Panc1 (cell line): ENCODE data around the gene PLA2G2C. TPM values are rescaled to one million over a fixed set of nuclear protein-coding genes. Genes with fewer than 3 reads are reported as not detected.

Experiments used
- ATAC-seq: fragments of 200-7000 bp; cut with Tn5 transposase; 2 replicates; pipeline ENCODE4 v1.9.1; 2020; ENCODE audit warnings: mild to moderate bottlenecking, moderate library complexity
- BruUV-seq: library from RNA; stranded (reverse); fragments of 400-500 nt; replicated peaks from 2 replicates; lab custom pipeline; 2021; lab: Mats Ljungman, UMichigan
- CTCF ChIA-PET: fragments of 300-600 bp; sonication (Branson Sonifier 250); formaldehyde crosslinking; loops from one replicate; lab custom pipeline; 2022; ENCODE audit warnings: antibody characterized with exemption; lab: Charles Lee
- POLR2A ChIA-PET: fragments of 300-600 bp; sonication (Branson Sonifier 250); formaldehyde crosslinking; loops from one replicate; lab custom pipeline; 2022; ENCODE audit warnings: antibody characterized with exemption; lab: Charles Lee
- DNase-seq: peaks from one replicate; pipeline ENCODE4 v3.0.0-alpha.2; 2010; ENCODE audit warnings: low read depth, low spot score
- H3K27ac ChIP-seq: 2 replicates; pipeline ENCODE4 v1.5.1; 2011; ENCODE audit warnings: mild to moderate bottlenecking, low read length, inconsistent platforms
- H3K27me3 ChIP-seq: fragments of 200-500 bp; sonication (Bioruptor generic); 2 replicates; pipeline ENCODE4 v1.6.0; 2014; ENCODE audit warnings: low read length, inconsistent platforms; ENCODE audit not compliant: control insufficient read depth, insufficient read depth
- H3K36me3 ChIP-seq: fragments of 200-500 bp; sonication (Bioruptor generic); 2 replicates; pipeline ENCODE4 v1.5.1; 2014; ENCODE audit warnings: inconsistent platforms, mild to moderate bottlenecking, low read length, moderate library complexity; ENCODE audit not compliant: control insufficient read depth, insufficient read depth
- H3K4me1 ChIP-seq: 2 replicates; pipeline ENCODE4 v1.5.1; 2011; ENCODE audit warnings: inconsistent platforms, mild to moderate bottlenecking, low read length, moderate library complexity; ENCODE audit not compliant: control insufficient read depth, insufficient read depth
- H3K4me3 ChIP-seq, 2 experiments: 2 replicates each; pipeline ENCODE4 v1.5.1; 2011 to 2012; ENCODE audit warnings: low read depth in 2 of 2, low read length in 2 of 2, mild to moderate bottlenecking in 2 of 2, inconsistent platforms in 1 of 2, moderate library complexity in 1 of 2
- H3K9me3 ChIP-seq: fragments of 200-500 bp; sonication (Bioruptor generic); 2 replicates; pipeline ENCODE4 v1.5.1; 2014; ENCODE audit warnings: low read depth, mild to moderate bottlenecking, inconsistent platforms, low read length, moderate library complexity; ENCODE audit not compliant: control insufficient read depth, insufficient read depth
- POLR2AphosphoS5 ChIP-seq: IDR thresholded peaks from 2 replicates; pipeline ENCODE4 v1.6.1; 2012; ENCODE audit warnings: mild to moderate bottlenecking, low read depth, low read length, moderate library complexity
- SIN3A ChIP-seq: IDR thresholded peaks from 2 replicates; pipeline ENCODE4 v1.6.1; 2012; ENCODE audit warnings: low read depth, mild to moderate bottlenecking, low read length, moderate library complexity, borderline replicate concordance; ENCODE audit not compliant: insufficient read depth
- TCF7L2 ChIP-seq: IDR thresholded peaks from 2 replicates; pipeline ENCODE4 v1.6.1; 2011; ENCODE audit warnings: mild to moderate bottlenecking, low read depth, low read length, inconsistent platforms
- in situ Hi-C: cut with HindIII; loops from 2 replicates; pipeline ENCODE4 v1.10.0; 2016; ENCODE audit warnings: low sequenced_read_pairs, low pct_unique_long_range_greater_than_20kb
- intact Hi-C: fragments of 100-400 bp; cut with micrococcal nuclease; formaldehyde crosslinking; loops from one replicate; pipeline ENCODE4 v1.10.0; 2022; ENCODE audit not compliant: unreplicated experiment
- total RNA-seq: library from RNA; stranded (reverse); gene quantifications from one replicate; pipeline ENCODE4 v1.2.1, GENCODE V29; 2021; ENCODE audit not compliant: unreplicated experiment
- TF ChIP-seq, protein P1 (sequence below), 2 experiments: IDR thresholded peaks; 2 replicates each; pipeline ENCODE4 v1.6.1; 2011 to 2012; ENCODE audit warnings: low read depth in 2 of 2, control low read depth in 1 of 2, low read length in 1 of 2, mild to moderate bottlenecking in 1 of 2, moderate library complexity in 1 of 2; ENCODE audit not compliant: insufficient read depth in 1 of 2
- TF ChIP-seq, protein P2 (sequence below): fragments of 450-650 bp; IDR thresholded peaks from 2 replicates; pipeline ENCODE4 v1.5.1; 2017; ENCODE audit warnings: mild to moderate bottlenecking

The PLA2G2C gene
- total RNA-seq, 1 experiment from 2014 or later, result not detected

DNA sequence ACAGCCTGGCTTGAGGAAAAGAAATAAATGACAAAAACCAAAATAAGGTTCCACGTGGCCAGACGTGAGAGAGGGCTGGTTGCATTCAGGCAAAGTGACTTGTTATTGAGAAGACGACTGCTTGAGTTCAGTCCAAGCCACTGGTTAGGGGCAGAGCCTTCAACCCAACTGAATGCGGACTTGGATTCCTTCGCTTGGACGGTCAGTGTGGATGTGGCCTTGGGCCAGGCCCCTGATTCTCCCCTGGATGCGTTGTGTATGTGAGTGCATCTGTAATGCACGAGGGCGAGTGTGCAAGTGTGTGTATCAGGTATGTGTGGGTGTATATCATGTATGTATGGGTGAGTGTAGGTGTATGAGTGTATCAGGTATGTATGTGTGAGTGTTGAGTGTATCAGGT, 45.3 kb downstream of the PLA2G2C start:
- H3K36me3 ChIP-seq, result no peaks in the 10 kb centered on the region
- DNase-seq (no peak), ATAC-seq (no peak)
- ChIA-PET POLR2A (no interaction called here), CTCF (no interaction called here)
- no peaks in the 10 kb centered on the region for H3K27me3 ChIP-seq
- BruUV-seq, result no TSS peak
- no peak overlapping the region for H3K4me3 ChIP-seq
- in situ Hi-C loops, result no loop called here
- TF ChIP-seq POLR2AphosphoS5 (no peak), SIN3A (no peak), TCF7L2 (no peak)
- TF ChIP-seq, protein P1, sequence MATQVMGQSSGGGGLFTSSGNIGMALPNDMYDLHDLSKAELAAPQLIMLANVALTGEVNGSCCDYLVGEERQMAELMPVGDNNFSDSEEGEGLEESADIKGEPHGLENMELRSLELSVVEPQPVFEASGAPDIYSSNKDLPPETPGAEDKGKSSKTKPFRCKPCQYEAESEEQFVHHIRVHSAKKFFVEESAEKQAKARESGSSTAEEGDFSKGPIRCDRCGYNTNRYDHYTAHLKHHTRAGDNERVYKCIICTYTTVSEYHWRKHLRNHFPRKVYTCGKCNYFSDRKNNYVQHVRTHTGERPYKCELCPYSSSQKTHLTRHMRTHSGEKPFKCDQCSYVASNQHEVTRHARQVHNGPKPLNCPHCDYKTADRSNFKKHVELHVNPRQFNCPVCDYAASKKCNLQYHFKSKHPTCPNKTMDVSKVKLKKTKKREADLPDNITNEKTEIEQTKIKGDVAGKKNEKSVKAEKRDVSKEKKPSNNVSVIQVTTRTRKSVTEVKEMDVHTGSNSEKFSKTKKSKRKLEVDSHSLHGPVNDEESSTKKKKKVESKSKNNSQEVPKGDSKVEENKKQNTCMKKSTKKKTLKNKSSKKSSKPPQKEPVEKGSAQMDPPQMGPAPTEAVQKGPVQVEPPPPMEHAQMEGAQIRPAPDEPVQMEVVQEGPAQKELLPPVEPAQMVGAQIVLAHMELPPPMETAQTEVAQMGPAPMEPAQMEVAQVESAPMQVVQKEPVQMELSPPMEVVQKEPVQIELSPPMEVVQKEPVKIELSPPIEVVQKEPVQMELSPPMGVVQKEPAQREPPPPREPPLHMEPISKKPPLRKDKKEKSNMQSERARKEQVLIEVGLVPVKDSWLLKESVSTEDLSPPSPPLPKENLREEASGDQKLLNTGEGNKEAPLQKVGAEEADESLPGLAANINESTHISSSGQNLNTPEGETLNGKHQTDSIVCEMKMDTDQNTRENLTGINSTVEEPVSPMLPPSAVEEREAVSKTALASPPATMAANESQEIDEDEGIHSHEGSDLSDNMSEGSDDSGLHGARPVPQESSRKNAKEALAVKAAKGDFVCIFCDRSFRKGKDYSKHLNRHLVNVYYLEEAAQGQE (IDR thresholded peaks at IDR 0.05; ENCODE audit: insufficient read depth in 1 of 2, low read depth in 2 of 2, low read length in 1 of 2), result no peak
- TF ChIP-seq, protein P2, sequence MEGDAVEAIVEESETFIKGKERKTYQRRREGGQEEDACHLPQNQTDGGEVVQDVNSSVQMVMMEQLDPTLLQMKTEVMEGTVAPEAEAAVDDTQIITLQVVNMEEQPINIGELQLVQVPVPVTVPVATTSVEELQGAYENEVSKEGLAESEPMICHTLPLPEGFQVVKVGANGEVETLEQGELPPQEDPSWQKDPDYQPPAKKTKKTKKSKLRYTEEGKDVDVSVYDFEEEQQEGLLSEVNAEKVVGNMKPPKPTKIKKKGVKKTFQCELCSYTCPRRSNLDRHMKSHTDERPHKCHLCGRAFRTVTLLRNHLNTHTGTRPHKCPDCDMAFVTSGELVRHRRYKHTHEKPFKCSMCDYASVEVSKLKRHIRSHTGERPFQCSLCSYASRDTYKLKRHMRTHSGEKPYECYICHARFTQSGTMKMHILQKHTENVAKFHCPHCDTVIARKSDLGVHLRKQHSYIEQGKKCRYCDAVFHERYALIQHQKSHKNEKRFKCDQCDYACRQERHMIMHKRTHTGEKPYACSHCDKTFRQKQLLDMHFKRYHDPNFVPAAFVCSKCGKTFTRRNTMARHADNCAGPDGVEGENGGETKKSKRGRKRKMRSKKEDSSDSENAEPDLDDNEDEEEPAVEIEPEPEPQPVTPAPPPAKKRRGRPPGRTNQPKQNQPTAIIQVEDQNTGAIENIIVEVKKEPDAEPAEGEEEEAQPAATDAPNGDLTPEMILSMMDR, result no peak
- H3K9me3 ChIP-seq, result no peaks in the 10 kb centered on the region
- H3K4me1 ChIP-seq, result no peaks in the 10 kb centered on the region
- intact Hi-C loops, result no loop called here
- H3K27ac ChIP-seq, result no peak overlapping the region

DNA sequence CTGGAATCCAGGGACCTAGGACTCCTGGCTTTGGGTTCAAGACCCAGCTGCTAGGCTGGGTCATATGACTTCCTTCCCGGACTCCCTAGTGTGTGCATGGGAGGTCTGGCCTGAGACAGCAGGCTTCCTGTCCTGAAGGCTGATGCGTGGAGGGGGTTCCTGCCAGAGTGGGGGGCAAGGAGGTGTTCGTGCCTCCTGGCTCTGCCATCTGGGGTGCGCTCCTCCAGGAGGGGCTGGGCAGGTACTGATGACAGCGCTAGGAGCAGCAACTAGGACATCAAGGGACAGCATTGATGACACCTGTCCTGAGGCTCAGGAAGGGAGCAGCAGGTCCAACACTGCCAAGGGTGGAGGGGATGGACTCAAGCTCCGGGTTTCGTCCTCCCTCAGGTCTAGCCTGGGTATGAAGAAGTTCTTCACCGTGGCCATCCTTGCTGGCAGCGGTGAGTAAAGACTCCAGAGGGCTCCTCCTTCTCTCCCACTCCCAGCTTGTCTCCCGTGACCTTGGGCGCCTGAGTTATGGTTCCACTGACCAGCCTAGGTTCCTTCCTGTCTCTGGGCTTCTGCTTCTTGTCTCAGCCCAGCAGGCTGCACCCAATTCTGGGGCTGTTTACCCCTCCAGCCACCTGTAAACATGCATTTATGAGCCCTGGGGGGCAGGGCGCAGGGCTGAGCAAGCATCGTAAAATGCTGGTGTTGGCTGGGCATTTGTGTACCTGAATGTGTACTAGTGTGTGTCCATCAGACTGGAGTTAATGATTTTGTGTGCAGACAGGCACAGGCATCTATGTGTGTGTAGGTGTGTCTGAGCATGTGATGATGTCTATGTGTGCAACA, 46.3 kb downstream of the PLA2G2C start:
- TF ChIP-seq, protein P2, result no peak
- TF ChIP-seq POLR2AphosphoS5 (no peak), TCF7L2 (no peak), SIN3A (no peak)
- TF ChIP-seq, protein P1 (IDR thresholded peaks at IDR 0.05; ENCODE audit: insufficient read depth in 1 of 2, low read depth in 2 of 2, low read length in 1 of 2), result no peak
- ATAC-seq (no peak), DNase-seq (no peak)
- H3K4me3 ChIP-seq, result no peak overlapping the region
- no peaks in the 10 kb centered on the region for H3K27me3 ChIP-seq
- ChIA-PET POLR2A (interaction anchor here (0.5 kb wide), 1 partner anchor 258 kb away, joined by 3 read pairs; the partner anchor contains the start of gene OTUD3), CTCF (no interaction called here)
- H3K4me1 ChIP-seq, result no peaks in the 10 kb centered on the region
- intact Hi-C loops (no loop called here), in situ Hi-C loops (no loop called here)
- H3K9me3 ChIP-seq, result no peaks in the 10 kb centered on the region
- no TSS peak for BruUV-seq
- no peaks in the 10 kb centered on the region for H3K36me3 ChIP-seq
- H3K27ac ChIP-seq, result no peak overlapping the region
